ENCODE results near the gene PLK2.

The PLK2 gene

GRCh38 chr5:58460002-58460731, at the start of gene PLK2:
PLK2 (minus strand) TSS chr5:58460086; CDS start chr5:58459959, 127 bp downstream.
- DNase-seq (ENCODE audit: low read depth in 2 of 3, low spot score in 2 of 3), result peak; percentile 60 to 74 (median 60)

DNA sequence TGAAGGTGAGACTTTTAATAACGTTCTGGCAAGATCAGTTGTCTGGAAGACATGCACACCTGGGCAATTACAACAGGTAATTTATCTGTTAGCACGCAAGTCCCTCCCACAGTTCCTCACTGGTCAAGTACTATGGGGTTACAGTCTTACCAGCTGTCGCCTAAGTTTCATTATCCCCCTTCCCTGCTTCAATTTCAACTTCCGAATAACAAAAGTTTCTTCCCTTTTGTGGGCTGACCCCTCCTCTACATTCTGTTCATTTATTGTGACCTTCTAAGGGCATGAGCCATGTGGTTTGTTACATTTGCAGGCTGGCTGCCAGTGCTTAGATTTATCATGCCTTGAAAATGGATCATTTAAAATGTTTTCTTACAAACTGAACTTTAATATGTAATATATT, 47.8 kb upstream of the PLK2 start:
- DNase-seq (ENCODE audit: low read depth in 2 of 3, low spot score in 2 of 3), result no peak

DNA sequence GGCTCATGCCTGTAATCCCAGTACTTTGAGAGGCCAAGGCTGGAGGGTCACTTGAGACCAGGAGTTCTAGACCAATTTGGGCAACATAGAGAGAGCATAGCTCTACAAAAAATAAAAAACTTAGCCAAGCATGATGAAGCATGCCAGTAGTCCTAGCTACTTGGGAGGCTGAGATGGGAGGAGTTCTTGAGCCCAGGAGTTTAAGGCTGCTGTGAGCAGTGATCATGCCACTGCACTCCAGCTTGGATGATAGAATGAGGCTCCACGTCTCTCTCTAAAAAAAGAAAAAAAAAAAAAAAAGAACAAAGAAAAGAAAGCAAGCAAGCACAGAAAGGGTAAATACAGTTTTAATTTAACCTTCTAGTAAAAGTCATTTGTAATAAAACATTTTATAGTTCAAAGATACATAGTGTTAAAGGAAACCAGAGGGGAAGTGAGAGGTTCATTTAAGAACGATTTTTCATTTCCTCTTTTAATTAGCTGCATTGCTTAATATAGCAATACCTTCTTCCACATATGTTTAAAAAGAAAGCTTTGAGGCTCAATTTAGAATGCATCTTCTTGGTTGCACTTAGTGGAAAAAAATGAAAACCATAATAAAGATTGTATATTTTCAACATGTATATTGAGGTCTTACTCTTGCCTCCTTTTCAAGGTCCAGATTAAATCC, 46.2 kb upstream of the PLK2 start:
- DNase-seq (ENCODE audit: low read depth in 2 of 3, low spot score in 2 of 3), result no peak

- no peak for DNase-seq (ENCODE audit: low read depth in 2 of 3, low spot score in 2 of 3)
Measured at GRCh38 chr5:58505502-58505901, 45.6 kb upstream of the PLK2 start.

DNA sequence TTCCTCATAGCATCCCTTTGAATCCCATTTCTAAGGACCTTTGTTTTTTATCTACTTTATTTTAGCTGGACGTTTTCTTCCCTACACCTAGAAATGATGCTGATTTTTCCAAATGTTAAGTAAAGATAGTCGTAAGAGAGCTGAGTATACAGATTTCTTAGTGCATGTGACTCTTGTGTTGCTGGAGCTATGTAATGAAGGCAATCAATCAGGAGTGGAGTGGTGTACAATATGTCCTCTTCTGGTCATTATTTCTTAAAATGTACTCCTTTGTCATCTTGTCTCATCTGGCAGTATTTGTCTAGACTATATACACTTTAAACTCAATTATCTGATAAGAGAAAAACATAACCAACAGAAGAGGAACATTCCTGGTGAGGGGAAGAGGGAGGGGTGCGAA, 44.9 kb upstream of the PLK2 start:
- DNase-seq (ENCODE audit: low read depth in 2 of 3, low spot score in 2 of 3), result no peak

GRCh38 chr5:58503390-58504046, 43.6 kb upstream of the PLK2 start:
- DNase-seq (ENCODE audit: low read depth in 2 of 3, low spot score in 2 of 3), result no peak

DNA sequence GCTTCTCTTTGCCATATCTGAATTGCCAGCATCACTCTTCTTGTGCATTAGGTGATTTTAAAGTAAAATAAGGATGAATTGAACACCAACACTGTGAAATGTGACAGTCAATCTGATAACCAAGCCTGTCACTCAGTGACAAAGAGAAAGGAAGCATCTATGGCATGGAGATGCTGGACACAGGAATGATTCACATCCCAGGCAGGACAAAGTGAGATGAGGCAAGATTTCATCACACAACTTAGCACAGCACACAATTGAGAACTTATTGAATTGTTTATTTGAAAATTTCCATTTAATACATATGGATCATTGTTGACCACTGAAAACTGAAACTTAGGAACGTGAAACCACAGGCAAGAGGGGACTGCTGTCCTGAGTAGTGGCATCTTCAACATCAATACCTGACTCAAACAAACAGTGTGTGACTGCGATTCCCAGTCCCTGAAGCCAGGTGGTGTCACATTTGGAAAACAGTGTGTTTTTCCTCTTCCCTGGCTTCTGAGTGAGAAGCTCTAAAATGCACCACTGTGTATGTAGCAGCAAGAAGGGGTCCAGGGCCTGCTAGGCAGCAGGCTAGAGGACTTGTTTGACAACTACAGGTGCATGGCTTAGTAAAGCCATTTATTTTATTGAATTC, 42.0 kb upstream of the PLK2 start:
- DNase-seq (ENCODE audit: low read depth in 2 of 3, low spot score in 2 of 3), result no peak

GRCh38 chr5:58499941-58500340, 40.1 kb upstream of the PLK2 start:
- DNase-seq (ENCODE audit: low read depth in 2 of 3, low spot score in 2 of 3), result no peak

- DNase-seq (ENCODE audit: low read depth in 2 of 3, low spot score in 2 of 3), result no peak
Measured at GRCh38 chr5:58499231-58499630, 39.3 kb upstream of the PLK2 start.

DNA sequence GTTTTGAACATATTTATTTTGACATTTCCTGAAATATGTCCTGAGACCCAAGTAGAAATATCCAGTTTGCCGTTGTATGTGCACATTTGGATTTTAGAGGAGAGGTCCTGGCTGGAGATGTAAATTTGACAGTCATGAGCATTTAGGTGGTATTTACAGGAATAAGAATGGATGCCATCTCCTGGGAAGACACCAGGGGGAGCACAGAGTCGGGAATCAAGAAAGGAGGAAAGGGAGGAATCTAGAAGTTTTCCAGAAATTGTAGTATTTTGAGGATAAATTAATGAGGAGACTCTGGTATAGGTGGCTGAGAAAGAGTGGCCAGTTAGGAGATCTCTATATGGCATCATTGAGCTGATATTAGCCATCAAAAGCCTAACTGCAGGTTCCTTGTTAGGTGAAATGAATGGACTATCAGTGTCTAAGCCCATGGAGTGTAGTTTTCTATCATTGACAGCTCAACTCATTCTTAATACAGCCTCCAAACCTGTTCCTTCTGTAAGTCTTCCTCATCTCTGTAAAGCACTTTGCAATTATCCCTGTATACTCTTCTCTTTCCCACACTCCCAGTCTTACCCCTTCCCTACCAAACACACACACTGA, 38.6 kb upstream of the PLK2 start:
- DNase-seq (ENCODE audit: low read depth in 2 of 3, low spot score in 2 of 3), result no peak

DNA sequence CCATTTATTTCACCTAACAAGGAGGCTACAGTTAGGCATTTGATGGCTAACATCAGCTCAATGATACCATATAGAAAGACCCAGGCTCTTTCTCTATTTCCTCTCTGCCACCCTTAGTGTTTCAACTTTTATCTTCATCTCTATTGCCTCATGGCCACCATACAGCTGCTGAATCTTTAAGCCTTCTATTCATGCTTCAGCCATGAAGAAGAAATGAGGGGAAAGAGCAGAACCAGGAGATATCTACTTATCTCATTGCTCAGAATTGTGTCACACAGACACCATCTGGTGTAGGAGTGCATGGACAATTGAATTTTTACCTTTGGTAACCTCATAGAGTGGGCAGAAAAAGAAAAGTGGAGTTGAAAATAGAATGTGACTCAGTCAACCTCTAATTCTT, 38.0 kb upstream of the PLK2 start:
- no peak for DNase-seq (ENCODE audit: low read depth in 2 of 3, low spot score in 2 of 3)

DNA sequence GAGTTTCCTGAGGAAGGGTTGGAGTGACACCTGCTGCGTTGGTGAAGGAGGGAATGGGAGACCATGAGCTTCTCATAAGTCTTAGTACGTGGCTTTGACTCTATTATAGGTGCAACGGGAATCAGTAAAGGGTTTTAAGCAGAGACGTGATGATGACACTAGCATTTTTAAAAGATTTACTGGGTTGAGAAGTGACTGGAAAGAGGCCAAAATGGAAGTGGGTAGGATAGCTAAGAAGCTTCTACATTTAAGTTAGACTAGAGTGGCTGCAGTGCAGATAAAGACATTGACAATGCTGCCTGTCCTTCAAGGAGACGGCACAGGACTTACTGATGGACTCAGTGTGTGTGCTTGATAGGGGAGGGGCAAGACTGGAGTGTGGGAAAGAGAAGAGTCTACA, 37.5 kb upstream of the PLK2 start:
- no peak for DNase-seq (ENCODE audit: low read depth in 2 of 3, low spot score in 2 of 3)

- DNase-seq (ENCODE audit: low read depth in 2 of 3, low spot score in 2 of 3), result no peak
Measured at GRCh38 chr5:58496488-58496887, 36.6 kb upstream of the PLK2 start.

GRCh38 chr5:58493141-58493540, 33.3 kb upstream of the PLK2 start:
- DNase-seq (ENCODE audit: low read depth in 2 of 3, low spot score in 2 of 3), result no peak

DNA sequence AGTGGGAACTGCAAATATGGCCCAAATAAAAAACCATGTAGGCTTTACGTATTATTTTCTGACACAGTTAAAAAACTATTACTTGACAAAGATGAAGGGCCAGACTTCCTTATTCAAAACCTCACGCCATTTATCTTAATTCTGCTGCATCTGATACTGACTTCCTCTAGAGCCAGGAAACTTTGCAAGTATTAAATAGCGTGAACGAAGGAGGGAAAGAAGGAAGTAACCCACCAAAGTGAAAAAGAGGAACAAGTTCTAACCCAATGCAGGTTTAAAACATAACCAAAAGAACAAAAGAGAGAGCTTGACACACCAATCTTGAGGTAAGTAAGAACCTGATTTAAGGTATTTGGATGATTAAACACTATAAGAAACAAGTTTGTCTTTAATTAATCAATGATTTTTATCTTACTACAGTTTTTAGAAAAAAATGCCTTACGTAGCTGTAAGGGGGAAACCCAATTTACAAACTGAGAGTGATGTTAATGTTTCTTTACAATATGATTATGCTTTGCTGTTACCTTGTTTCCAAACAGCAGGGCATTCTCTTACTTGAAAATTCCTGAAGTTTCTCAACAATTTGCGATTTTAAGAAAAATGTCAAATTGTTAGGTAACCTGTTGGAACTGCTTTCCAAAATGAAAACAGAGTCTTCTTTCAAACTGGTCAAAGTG, 31.5 kb upstream of the PLK2 start, which contains the start of gene GAPT:
Gene GAPT (plus strand): TSS at position 220 of the 677 bp plus-strand sequence. CDS start 3,102 bp downstream, outside the sequence.
- DNase-seq (ENCODE audit: low read depth in 2 of 3, low spot score in 2 of 3), result no peak

DNA sequence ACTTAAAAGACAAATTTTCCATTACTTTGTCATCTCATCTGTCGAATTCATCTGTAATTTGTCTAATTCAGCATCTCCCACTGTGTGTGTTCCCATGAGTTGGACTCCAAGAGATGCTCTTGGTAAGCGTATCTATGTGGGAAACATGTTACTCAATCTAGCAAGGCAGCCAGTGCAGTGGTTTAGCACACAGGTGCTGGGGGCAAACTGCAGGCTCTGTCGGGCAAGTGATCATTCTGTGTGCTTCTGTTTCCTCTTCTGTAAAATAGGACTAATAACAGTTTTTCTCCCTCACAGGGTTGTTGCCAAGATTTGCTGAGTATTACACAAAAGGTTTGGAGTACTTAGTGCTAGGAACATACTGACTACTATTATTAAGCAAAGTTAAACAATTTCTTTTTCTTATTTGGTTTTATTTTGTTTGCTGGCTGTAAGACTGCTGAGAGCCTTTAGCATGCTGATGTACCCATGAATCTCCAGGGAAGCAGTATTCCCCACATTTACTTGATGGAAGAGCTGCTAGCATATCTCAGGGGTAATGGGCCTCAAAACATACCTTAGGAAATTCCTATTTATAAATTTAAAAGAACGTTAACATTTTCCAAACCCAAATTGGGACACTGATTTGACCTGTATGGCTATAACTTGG, 30.6 kb upstream of the PLK2 start:
- DNase-seq (ENCODE audit: low read depth in 2 of 3, low spot score in 2 of 3), result no peak

- no peak for DNase-seq (ENCODE audit: low read depth in 2 of 3, low spot score in 2 of 3)
Measured at GRCh38 chr5:58486290-58486689, 26.4 kb upstream of the PLK2 start.

DNA sequence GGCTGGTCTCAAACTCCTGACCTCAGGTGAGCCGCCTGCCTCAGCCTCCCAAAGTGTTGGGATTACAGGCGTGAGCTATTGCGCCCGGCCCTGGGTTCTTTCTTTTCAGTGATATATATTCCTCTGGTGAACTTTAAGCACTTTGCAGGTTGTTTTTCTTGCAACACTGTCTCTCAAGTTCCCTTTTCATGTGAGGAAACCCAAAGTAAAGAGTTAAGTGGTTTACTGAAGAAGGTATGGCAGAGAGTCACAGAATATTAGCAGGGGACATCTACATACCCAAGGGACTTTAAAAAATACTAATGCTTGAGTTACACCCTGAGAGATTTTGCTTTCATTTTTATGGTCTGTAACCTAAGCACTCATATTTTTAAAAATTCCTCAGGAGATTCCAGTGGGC, 24.6 kb upstream of the PLK2 start:
- no peak for DNase-seq (ENCODE audit: low read depth in 2 of 3, low spot score in 2 of 3)

DNA sequence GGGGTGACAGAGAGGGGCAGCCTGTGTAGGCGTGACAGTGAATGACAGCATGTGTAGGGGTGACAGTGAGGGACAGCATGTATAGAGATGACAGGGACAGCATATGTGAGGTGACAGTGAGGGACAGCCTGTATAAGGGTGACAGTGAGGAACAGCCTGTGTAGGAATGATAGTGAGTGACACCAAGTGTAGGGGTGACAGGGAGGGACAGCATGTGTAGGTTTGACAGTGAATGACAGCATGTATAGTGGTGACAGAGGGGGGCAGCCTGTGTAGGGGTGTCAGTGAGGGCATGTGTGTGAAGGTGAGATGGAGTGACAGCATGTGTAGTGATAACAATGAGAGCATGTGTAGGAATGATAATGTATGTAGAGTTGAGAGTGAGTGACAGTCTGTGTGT, 22.6 kb upstream of the PLK2 start:
- DNase-seq (ENCODE audit: low read depth in 2 of 3, low spot score in 2 of 3), result no peak

DNA sequence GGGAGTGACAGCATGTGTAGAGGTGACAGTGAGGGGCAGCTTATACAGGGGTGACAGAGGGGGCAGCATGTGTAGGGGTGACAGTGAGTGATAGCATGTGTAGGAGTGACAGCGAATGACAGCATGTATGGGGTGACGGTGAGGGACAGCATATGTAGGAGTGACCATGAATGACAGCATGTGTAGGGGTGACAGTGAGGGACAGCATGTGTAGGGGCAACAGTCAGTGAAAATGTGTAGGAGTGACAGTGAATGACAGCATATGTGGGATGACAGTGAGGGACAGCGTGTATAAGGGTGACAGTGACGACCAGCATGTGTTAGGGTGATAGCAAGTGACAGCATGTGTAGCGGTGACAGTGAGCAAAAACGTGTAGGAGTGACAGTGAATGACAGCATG, 21.9 kb upstream of the PLK2 start:
- DNase-seq (ENCODE audit: low read depth in 2 of 3, low spot score in 2 of 3), result no peak

All from activated CD8-positive, alpha-beta memory T cell treated with anti-CD3 and anti-CD28 coated beads for 48 hours (primary cell).